ENCODE results near the gene SLC25A14. TPM values are rescaled to one million over a fixed set of nuclear protein-coding genes. Genes with fewer than 3 reads are reported as not detected.
A peak's percentile ranks its signal among the peaks of the same experiment; 100 is the strongest.

The SLC25A14 gene
- total RNA-seq, 6 donors from 2014 or later = 7.6 to 16.1 (median 8.3) TPM

- Histone ChIP-seq H3K4me1 (peaks cover 0 to 20% (median 0%) of the 10 kb centered on the region in 4 donors), H3K27ac (peak overlapping the region; percentile 69 to 84 (median 80)), H3K27me3 (no peaks in the 10 kb centered on the region), H3K4me3 (peak overlapping the region; percentile 1 to 72 (median 59)), H3K9me3 (no peaks in the 10 kb centered on the region), H3K36me3 (peaks cover 0 to 15% (median 0%) of the 10 kb centered on the region in 4 donors)
- no peak for DNase-seq
- no peak for ATAC-seq (ENCODE audit: low FRiP score in 2 of 2)
- WGBS, 2 donors = 0 to 35% methylated on average over 4 to 11 of the region's 13 CpGs
- no peak for TF ChIP-seq POLR2A (IDR thresholded peaks at IDR 0.05)
- no peak for TF ChIP-seq EP300 (IDR thresholded peaks at IDR 0.05)
- no peak for TF ChIP-seq POLR2AphosphoS5 (IDR thresholded peaks at IDR 0.05)
- TF ChIP-seq, protein P1, sequence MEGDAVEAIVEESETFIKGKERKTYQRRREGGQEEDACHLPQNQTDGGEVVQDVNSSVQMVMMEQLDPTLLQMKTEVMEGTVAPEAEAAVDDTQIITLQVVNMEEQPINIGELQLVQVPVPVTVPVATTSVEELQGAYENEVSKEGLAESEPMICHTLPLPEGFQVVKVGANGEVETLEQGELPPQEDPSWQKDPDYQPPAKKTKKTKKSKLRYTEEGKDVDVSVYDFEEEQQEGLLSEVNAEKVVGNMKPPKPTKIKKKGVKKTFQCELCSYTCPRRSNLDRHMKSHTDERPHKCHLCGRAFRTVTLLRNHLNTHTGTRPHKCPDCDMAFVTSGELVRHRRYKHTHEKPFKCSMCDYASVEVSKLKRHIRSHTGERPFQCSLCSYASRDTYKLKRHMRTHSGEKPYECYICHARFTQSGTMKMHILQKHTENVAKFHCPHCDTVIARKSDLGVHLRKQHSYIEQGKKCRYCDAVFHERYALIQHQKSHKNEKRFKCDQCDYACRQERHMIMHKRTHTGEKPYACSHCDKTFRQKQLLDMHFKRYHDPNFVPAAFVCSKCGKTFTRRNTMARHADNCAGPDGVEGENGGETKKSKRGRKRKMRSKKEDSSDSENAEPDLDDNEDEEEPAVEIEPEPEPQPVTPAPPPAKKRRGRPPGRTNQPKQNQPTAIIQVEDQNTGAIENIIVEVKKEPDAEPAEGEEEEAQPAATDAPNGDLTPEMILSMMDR (IDR thresholded peaks at IDR 0.05) = no peak
These were observed 62.5 kb downstream of the SLC25A14 start for GRCh38 chrX:130402208-130402684.

DNA sequence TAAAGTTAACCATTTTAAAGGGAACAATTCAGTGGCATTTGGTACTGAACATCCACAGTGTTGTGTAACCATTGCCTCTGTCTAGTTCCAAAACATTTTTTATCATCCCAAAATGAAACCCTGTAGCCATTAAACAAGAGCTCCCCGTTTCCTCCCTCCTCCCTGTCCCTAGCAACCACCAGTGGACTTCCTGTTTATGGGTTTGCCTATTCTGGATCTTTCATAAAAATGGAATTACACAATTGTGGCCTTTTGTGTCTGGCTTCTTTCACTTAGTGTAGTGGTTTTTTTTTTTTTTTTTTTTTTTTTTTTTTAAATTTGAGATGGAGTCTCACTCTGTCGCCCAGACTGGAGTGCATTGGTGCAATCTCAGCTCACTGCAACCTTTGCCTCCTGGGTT, 73.7 kb downstream of the SLC25A14 start:
- no peak overlapping the region for H3K27ac ChIP-seq
- H3K36me3 ChIP-seq = peaks cover 0 to 34% (median 7%) of the 10 kb centered on the region in 4 donors
- no peak for DNase-seq
- H3K27me3 ChIP-seq = no peaks in the 10 kb centered on the region
- ATAC-seq (ENCODE audit: low FRiP score in 2 of 2) = peak in 1 of 2 donors; percentile 35
- H3K4me1 ChIP-seq = no peaks in the 10 kb centered on the region
- WGBS, 2 donors = 50 to 72% methylated on average over 1 to 2 of the region's 2 CpGs
- H3K9me3 ChIP-seq = no peaks in the 10 kb centered on the region
- no peak overlapping the region for H3K4me3 ChIP-seq
- TF ChIP-seq POLR2A (IDR thresholded peaks at IDR 0.05) (no peak), EP300 (IDR thresholded peaks at IDR 0.05) (no peak), POLR2AphosphoS5 (IDR thresholded peaks at IDR 0.05) (no peak)
- TF ChIP-seq, protein P1 (IDR thresholded peaks at IDR 0.05) = no peak

DNA sequence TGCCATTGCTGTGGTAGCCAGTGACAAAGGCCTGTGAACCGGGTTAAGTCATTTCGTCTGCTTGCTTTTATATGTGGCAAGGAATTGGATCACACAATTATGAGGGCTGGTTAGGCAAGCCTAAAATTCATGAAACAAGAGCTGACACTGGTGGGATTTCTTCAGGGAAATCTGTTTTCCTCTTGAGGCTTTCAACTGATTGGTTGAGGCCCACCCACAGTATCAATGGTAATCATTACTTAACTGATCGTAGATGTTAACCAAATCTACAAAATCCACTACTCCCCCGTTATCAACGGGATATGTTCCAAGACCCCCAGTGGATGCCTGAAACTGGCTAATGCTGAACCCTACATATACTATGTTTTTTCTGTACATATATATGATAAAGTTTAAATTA, 75.1 kb downstream of the SLC25A14 start:
- Histone ChIP-seq H3K9me3 (no peaks in the 10 kb centered on the region), H3K27ac (no peak overlapping the region), H3K4me1 (no peaks in the 10 kb centered on the region), H3K36me3 (peaks cover 0 to 26% (median 6%) of the 10 kb centered on the region in 4 donors), H3K27me3 (no peaks in the 10 kb centered on the region), H3K4me3 (no peak overlapping the region)
- ATAC-seq (ENCODE audit: low FRiP score in 2 of 2) = no peak
- 90 to 93% methylated on average over 3 to 5 of the region's 5 CpGs for WGBS, 2 donors
- TF ChIP-seq EP300 (IDR thresholded peaks at IDR 0.05) (no peak), POLR2AphosphoS5 (IDR thresholded peaks at IDR 0.05) (no peak)
- TF ChIP-seq, protein P1 (IDR thresholded peaks at IDR 0.05) = no peak
- DNase-seq = no peak

GRCh38 chrX:130415201-130415600, 75.5 kb downstream of the SLC25A14 start:
- WGBS, 2 donors = 81 to 94% methylated on average over 6 to 7 of the region's 7 CpGs
- no peaks in the 10 kb centered on the region for H3K9me3 ChIP-seq
- no peak overlapping the region for H3K4me3 ChIP-seq
- H3K27me3 ChIP-seq = no peaks in the 10 kb centered on the region
- peaks cover 0 to 23% (median 6%) of the 10 kb centered on the region in 4 donors for H3K36me3 ChIP-seq
- H3K27ac ChIP-seq = no peak overlapping the region
- DNase-seq = no peak
- H3K4me1 ChIP-seq = no peaks in the 10 kb centered on the region
- ATAC-seq (ENCODE audit: low FRiP score in 2 of 2) = no peak
- TF ChIP-seq POLR2A (IDR thresholded peaks at IDR 0.05) (no peak), POLR2AphosphoS5 (IDR thresholded peaks at IDR 0.05) (no peak), EP300 (IDR thresholded peaks at IDR 0.05) (no peak)
- TF ChIP-seq, protein P1 (IDR thresholded peaks at IDR 0.05) = no peak

GRCh38 chrX:130416785-130417184, 77.1 kb downstream of the SLC25A14 start:
- peaks cover 0 to 10% (median 4%) of the 10 kb centered on the region in 4 donors for H3K36me3 ChIP-seq
- no peak overlapping the region for H3K4me3 ChIP-seq
- no peaks in the 10 kb centered on the region for H3K27me3 ChIP-seq
- TF ChIP-seq EP300 (IDR thresholded peaks at IDR 0.05) (no peak), POLR2AphosphoS5 (IDR thresholded peaks at IDR 0.05) (no peak), POLR2A (IDR thresholded peaks at IDR 0.05) (no peak)
- TF ChIP-seq, protein P1 (IDR thresholded peaks at IDR 0.05) = no peak
- ATAC-seq (ENCODE audit: low FRiP score in 2 of 2) (no peak), DNase-seq (no peak)
- H3K9me3 ChIP-seq = no peaks in the 10 kb centered on the region
- WGBS, 2 donors = 64 to 67% methylated on average over 2 to 4 of the region's 4 CpGs
- no peak overlapping the region for H3K27ac ChIP-seq
- no peaks in the 10 kb centered on the region for H3K4me1 ChIP-seq
